NK-92 treated with Interleukin-12 subunit alpha and Interleukin-12 subunit beta, amount 100 ng/mL, for 24 hours (cell line): Measurements from ENCODE around the gene KRTAP25-1.

Experiments used
- DNase-seq: peaks from one replicate; lab custom pipeline; 2025; lab: John Stamatoyannopoulos, UW

The KRTAP25-1 gene

DNA sequence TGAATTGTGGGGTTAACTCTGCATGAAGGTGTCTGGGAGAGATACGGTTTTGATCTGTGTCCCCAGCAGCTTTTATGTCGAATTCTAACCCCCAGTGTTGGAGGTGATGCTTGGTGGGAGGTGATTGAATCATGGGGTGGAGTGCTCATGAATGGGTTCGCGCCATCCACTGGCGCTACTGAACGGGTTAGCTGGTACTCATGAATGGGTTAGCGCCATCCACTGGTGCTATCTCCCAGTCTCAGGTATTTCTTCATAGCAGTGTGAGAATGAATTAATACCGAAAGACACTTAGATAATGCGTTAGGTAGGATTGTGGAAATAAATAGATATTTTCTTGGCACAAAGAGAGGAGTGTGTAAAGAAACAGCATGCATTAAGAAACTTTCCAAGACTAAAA lies 40.5 kb downstream of the KRTAP25-1 start:
- DNase-seq, result no peak

DNA sequence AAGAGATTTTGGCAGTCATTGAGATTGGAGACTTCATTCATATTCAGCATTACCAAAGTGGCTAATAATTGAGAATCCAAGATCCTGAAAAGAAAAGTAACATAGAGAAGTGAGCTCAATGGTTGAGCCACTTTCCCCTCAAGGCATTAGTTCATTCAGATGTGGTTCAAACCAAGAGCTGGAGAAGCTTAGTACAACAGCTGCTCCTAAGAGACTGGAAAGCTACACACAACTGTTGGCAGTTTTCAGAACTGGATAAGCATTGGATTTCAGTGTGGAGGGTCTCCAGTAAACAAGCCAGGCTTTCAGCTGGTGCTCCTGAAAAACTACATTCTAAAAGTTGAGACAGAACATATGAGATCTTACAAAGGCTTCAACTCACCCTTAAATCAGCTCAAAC lies 44.3 kb downstream of the KRTAP25-1 start:
- no peak for DNase-seq

DNA sequence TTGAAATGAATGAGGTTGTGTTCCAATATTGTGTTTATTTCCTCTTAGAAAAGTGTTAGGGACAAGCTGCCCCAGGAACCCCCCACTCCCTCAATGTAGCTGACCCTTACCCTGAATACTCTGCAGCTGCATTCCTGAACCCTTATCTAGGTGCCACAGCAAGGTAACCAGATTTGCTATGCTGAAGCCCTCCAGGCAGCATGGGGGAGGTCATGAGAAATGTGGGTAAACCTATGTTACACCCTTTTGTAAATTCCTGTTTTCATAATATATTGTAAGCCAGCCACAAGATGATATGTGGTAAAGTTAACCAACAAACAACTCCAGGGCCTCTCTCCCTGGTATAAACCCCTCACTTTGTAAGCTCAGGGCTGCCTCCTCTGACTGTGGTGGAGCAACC lies 45.6 kb downstream of the KRTAP25-1 start:
- no peak for DNase-seq

DNA sequence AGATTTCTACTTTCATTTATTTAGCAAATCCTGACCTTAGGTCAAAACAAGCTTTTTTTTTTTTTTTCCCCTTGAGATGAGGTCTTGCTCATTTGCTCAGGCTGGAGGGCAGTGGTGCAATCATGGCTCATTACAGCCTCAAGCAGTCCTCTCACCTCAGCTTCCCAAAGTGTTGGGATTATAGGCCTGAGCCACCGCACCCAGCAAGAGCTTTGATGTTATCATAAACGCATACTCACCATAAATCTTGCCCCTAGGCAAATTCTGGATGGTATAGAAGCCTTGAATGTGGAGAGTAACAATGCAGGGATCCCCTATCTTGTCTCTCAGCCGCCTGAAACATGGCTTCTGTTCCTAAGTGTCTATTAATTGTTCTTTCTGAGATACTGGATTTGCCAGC lies 48.7 kb downstream of the KRTAP25-1 start:
- DNase-seq, result no peak
